Naive B cell (primary cell): Measurements from ENCODE around the gene IKBKG. TPM values are rescaled to one million over a fixed set of nuclear protein-coding genes. Genes with fewer than 3 reads are reported as not detected.
"Not testable (repeated sequence)": the region's sequence is repeated elsewhere in the genome, so short reads cannot be mapped to it uniquely, and the experiment has no call there.

ENCODE experiments used
- ATAC-seq, 2 donors: fragments of 150-1000 bp; cut with Tn5 transposase; 2 replicates each; pipeline ENCODE4 v1.10.0; 2021; ENCODE audit warnings: low read depth in 2 of 2, mild to moderate bottlenecking in 2 of 2, moderate library complexity in 2 of 2
- DNase-seq: peaks from one replicate; pipeline ENCODE4 v3.0.0; 2022
- H3K27ac Mint-ChIP-seq, 6 donors: one replicate each; pipeline ENCODE4 v1.8.0; 2020 to 2022; ENCODE audit warnings: mild to moderate bottlenecking in 6 of 6, mixed read lengths in 6 of 6, moderate library complexity in 5 of 6, inconsistent platforms in 2 of 6
- H3K27me3 Mint-ChIP-seq, 3 donors: one replicate each; pipeline ENCODE4 v1.8.0; 2021 to 2022; ENCODE audit warnings: mixed read lengths in 3 of 3, mild to moderate bottlenecking in 1 of 3
- H3K36me3 Mint-ChIP-seq, 2 donors: one replicate each; pipeline ENCODE4 v1.8.0; 2020 to 2022; ENCODE audit warnings: mixed read lengths in 2 of 2, inconsistent platforms in 1 of 2, mild to moderate bottlenecking in 1 of 2
- H3K4me1 Mint-ChIP-seq, 3 donors: one replicate each; pipeline ENCODE4 v1.8.0; 2020 to 2022; ENCODE audit warnings: mixed read lengths in 3 of 3, inconsistent platforms in 1 of 3, mild to moderate bottlenecking in 1 of 3, moderate library complexity in 1 of 3
- H3K4me3 Mint-ChIP-seq, 8 donors: one replicate each; pipeline ENCODE4 v1.8.0; 2020 to 2022; ENCODE audit warnings: mild to moderate bottlenecking in 8 of 8, mixed read lengths in 8 of 8, moderate library complexity in 8 of 8, inconsistent platforms in 2 of 8
- H3K9me3 Mint-ChIP-seq, 7 donors: one replicate each; pipeline ENCODE4 v1.8.0; 2020 to 2022; ENCODE audit warnings: mixed read lengths in 7 of 7, mild to moderate bottlenecking in 5 of 7, inconsistent platforms in 2 of 7, moderate library complexity in 1 of 7
- polyA plus RNA-seq, 6 donors: library from polyadenylated mRNA; unstranded; fragments of 300-500 nt; fragmentation: Illumina TruSeq; gene quantifications; one replicate each; pipeline ENCODE4 v1.2.3, GENCODE V29; 2021; ENCODE audit warnings: low read depth in 6 of 6

Gene IKBKG
- polyA plus RNA-seq, 6 donors from 2014 or later: 18.3 to 34.0 (median 26.5) TPM

- no peaks in the 10 kb centered on the region for H3K36me3 Mint-ChIP-seq
- H3K4me3 Mint-ChIP-seq: no peak overlapping the region
- H3K9me3 Mint-ChIP-seq: peaks cover 0 to 2% (median 0%) of the 10 kb centered on the region in 7 donors
- no peak for DNase-seq
- no peak overlapping the region for H3K27ac Mint-ChIP-seq
- H3K4me1 Mint-ChIP-seq: no peaks in the 10 kb centered on the region
- no peak for ATAC-seq
- no peaks in the 10 kb centered on the region for H3K27me3 Mint-ChIP-seq
Observed at GRCh38 chrX:154607370-154607769, 60.0 kb downstream of the IKBKG start.

DNA sequence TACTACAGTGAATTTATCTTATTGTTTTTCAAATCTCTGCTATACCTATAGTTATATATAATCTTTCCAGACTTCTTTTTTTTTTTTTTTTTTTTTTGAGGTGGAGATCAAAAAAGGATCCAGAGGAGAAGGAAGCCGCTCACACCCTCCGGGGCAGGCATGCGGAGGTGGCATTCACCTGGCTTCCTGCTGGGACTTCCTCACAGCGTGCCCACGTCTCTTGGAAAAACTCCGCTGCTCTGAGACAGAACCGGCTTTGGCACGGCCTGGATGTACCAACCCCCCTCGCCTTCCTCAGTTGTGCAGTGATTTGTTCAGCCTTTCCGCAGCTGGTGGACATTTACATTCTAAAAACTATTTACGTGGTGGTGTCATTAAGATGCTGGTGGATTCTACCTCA lies 60.6 kb downstream of the IKBKG start:
- DNase-seq, H3K36me3 Mint-ChIP-seq, H3K27me3 Mint-ChIP-seq, H3K4me3 Mint-ChIP-seq, H3K9me3 Mint-ChIP-seq, H3K27ac Mint-ChIP-seq, H3K4me1 Mint-ChIP-seq, ATAC-seq: not testable (repeated sequence)

- H3K27me3 Mint-ChIP-seq, H3K4me1 Mint-ChIP-seq, H3K4me3 Mint-ChIP-seq: not testable (repeated sequence)
Observed at GRCh38 chrX:154608823-154609222, 61.4 kb downstream of the IKBKG start.

DNA sequence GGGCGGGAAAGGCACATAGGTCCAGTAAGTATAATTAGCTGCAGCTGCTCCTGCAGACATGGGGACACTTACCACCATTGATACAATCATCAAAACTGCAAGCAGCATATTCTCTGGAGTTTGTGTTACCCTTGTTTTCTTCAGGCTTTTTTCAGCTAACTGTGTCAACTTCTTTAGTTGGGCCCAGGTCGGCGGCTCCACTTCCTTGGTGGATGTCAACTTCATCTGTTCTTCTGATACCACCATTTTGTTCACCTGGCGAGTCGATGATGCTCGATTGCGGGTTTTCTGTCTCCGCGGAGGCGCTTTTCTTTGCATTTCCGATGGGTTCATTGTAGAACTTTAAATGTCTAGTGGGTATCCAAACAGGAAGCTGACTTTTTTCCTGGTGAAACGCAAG lies 63.7 kb downstream of the IKBKG start:
- not testable (repeated sequence) for H3K27ac Mint-ChIP-seq, H3K27me3 Mint-ChIP-seq, DNase-seq, H3K4me1 Mint-ChIP-seq, ATAC-seq, H3K9me3 Mint-ChIP-seq, H3K36me3 Mint-ChIP-seq, H3K4me3 Mint-ChIP-seq

More at GRCh38 chrX:154608823-154609222, 61.4 kb downstream of the IKBKG start:
- H3K36me3 Mint-ChIP-seq, H3K27ac Mint-ChIP-seq, H3K9me3 Mint-ChIP-seq, ATAC-seq, DNase-seq: not testable (repeated sequence)

GRCh38 chrX:154613586-154613985 lies 66.2 kb downstream of the IKBKG start:
- H3K27me3 Mint-ChIP-seq, H3K4me3 Mint-ChIP-seq, H3K36me3 Mint-ChIP-seq, ATAC-seq, DNase-seq, H3K9me3 Mint-ChIP-seq, H3K27ac Mint-ChIP-seq, H3K4me1 Mint-ChIP-seq: not testable (repeated sequence)

Other genes starting within 250 kb of the IKBKG start
- gene FLNA, start 173.0 kb upstream of the IKBKG start, polyA plus RNA-seq: 100 to 1,000 TPM in 2 of 6 donors, 10 to 100 TPM in 4; 39.6 to 269 (median 78.3) TPM
- 10 to 100 TPM; 25.0 to 29.6 (median 27.2) TPM for gene EMD, start 168.3 kb upstream of the IKBKG start, polyA plus RNA-seq
- 1,000 to 10,000 TPM; 3,636 to 5,147 (median 4,635) TPM for gene RPL10, start 149.2 kb upstream of the IKBKG start, polyA plus RNA-seq
- gene DNASE1L1, start 138.4 kb upstream of the IKBKG start, polyA plus RNA-seq: 10 to 100 TPM in 5 of 6 donors, 1 to 10 TPM in 1; 9.5 to 23.1 (median 14.3) TPM
- 10 to 100 TPM; 31.6 to 50.2 (median 36.6) TPM for gene TAFAZZIN, start 136.1 kb upstream of the IKBKG start, polyA plus RNA-seq
- gene ATP6AP1, start 118.9 kb upstream of the IKBKG start, polyA plus RNA-seq: 100 to 1,000 TPM in 1 of 6 donors, 10 to 100 TPM in 5; 81.8 to 173 (median 88.7) TPM
- gene GDI1, start 110.5 kb upstream of the IKBKG start, polyA plus RNA-seq: 10 to 100 TPM; 28.4 to 44.3 (median 35.5) TPM
- gene FAM50A, start 103.5 kb upstream of the IKBKG start, polyA plus RNA-seq: 10 to 100 TPM; 23.8 to 35.2 (median 28.2) TPM
- 1 to 10 TPM in 3 of 6 donors, under 1 TPM in 3; 0.68 to 1.6 (median 0.99) TPM for gene PLXNA3, start 89.3 kb upstream of the IKBKG start, polyA plus RNA-seq
- gene LAGE3, start 68.3 kb upstream of the IKBKG start, polyA plus RNA-seq: 10 to 100 TPM; 36.4 to 47.6 (median 40.9) TPM
- 10 to 100 TPM; 18.7 to 39.4 (median 33.0) TPM for gene UBL4A, start 61.0 kb upstream of the IKBKG start, polyA plus RNA-seq
- gene SLC10A3, start 57.0 kb upstream of the IKBKG start, polyA plus RNA-seq: 10 to 100 TPM; 33.5 to 65.1 (median 38.0) TPM
- gene FAM3A, start 31.4 kb upstream of the IKBKG start, polyA plus RNA-seq: 10 to 100 TPM; 13.4 to 24.1 (median 16.7) TPM
- gene G6PD, start 774 bp upstream of the IKBKG start, polyA plus RNA-seq: 1 to 10 TPM; 3.3 to 6.1 (median 4.4) TPM
- gene CTAG1A, start 37.5 kb downstream of the IKBKG start, polyA plus RNA-seq: not detected
- not detected for gene CTAG1B, start 71.7 kb downstream of the IKBKG start, polyA plus RNA-seq
- not detected for gene CTAG2, start 106.0 kb downstream of the IKBKG start, polyA plus RNA-seq
- gene GAB3, start 203.5 kb downstream of the IKBKG start, polyA plus RNA-seq: 1 to 10 TPM; 2.4 to 4.3 (median 3.6) TPM
- 10 to 100 TPM; 28.3 to 44.6 (median 42.6) TPM for gene DKC1, start 215.2 kb downstream of the IKBKG start, polyA plus RNA-seq